Smooth muscle cell (in vitro differentiated cells): ENCODE measurements around the gene UBTF. TPM values are rescaled to one million over a fixed set of nuclear protein-coding genes. Genes with fewer than 3 reads are reported as not detected.

Experiments
- DNase-seq: peaks from one replicate; lab custom pipeline; 2025; ENCODE audit not compliant: unreplicated experiment; lab: John Stamatoyannopoulos, UW
- H2AFZ ChIP-seq: fragments of 200-600 bp; sonication (generic); 2 replicates; pipeline ENCODE4 v1.6.0; 2016; ENCODE audit warnings: antibody characterized with exemption, low read depth, mild to moderate bottlenecking
- H3F3A ChIP-seq: fragments of 200-600 bp; sonication (generic); 2 replicates; pipeline ENCODE4 v1.6.0; 2017; ENCODE audit warnings: antibody characterized with exemption, low read depth
- H3K27ac ChIP-seq: fragments of 200-600 bp; sonication (generic); 2 replicates; pipeline ENCODE4 v1.5.1; 2016; ENCODE audit warnings: low read depth, mild to moderate bottlenecking
- H3K27me3 ChIP-seq: fragments of 200-600 bp; sonication (generic); 2 replicates; pipeline ENCODE4 v1.6.1; 2016; ENCODE audit warnings: low read depth, mild to moderate bottlenecking
- H3K36me3 ChIP-seq: fragments of 200-600 bp; sonication (generic); 2 replicates; pipeline ENCODE4 v1.5.1; 2016; ENCODE audit warnings: low read depth
- H3K4me1 ChIP-seq: fragments of 200-600 bp; sonication (generic); 2 replicates; pipeline ENCODE4 v1.5.1; 2016; ENCODE audit warnings: low read depth
- H3K4me2 ChIP-seq: fragments of 200-600 bp; sonication (generic); 2 replicates; pipeline ENCODE4 v1.6.0; 2016; ENCODE audit warnings: mild to moderate bottlenecking
- H3K4me3 ChIP-seq: fragments of 200-600 bp; sonication (generic); 2 replicates; pipeline ENCODE4 v1.5.1; 2016; ENCODE audit warnings: mild to moderate bottlenecking
- H3K79me2 ChIP-seq: fragments of 200-600 bp; sonication (generic); 2 replicates; pipeline ENCODE4 v1.6.0; 2016; ENCODE audit warnings: low read depth, mild to moderate bottlenecking
- H3K9ac ChIP-seq: fragments of 200-600 bp; sonication (generic); 2 replicates; pipeline ENCODE4 v1.6.0; 2016; ENCODE audit warnings: low read depth
- H3K9me3 ChIP-seq: fragments of 200-600 bp; sonication (generic); replicated peaks from 2 replicates; pipeline ENCODE4 v1.5.1; 2016; ENCODE audit warnings: low read depth
- H4K20me1 ChIP-seq: fragments of 200-600 bp; sonication (generic); 2 replicates; pipeline ENCODE4 v1.6.0; 2016; ENCODE audit warnings: low read depth
- CTCF ChIP-seq: fragments of 200-600 bp; sonication (generic); IDR thresholded peaks from 2 replicates; pipeline ENCODE4 v1.5.1; 2017; ENCODE audit warnings: borderline replicate concordance, mild to moderate bottlenecking, antibody characterized with exemption; ENCODE audit not compliant: insufficient read depth, poor library complexity, severe bottlenecking
- whole genome bisulfite sequencing: methylation state at CpG from one replicate; pipeline ENCODE4 v1.1.7; 2016; ENCODE audit warnings: low lambda C conversion rate; 5-methylcytosine and 5-hydroxymethylcytosine counted together
- polyA plus RNA-seq: library from polyadenylated mRNA; unstranded; fragments of >200 nt; fragmentation: Nextera tagmentation; extraction: Ambion mirVana; gene quantifications from 2 replicates; pipeline ENCODE4 v1.2.1, GENCODE V29; 2016
- total RNA-seq: library from RNA; depleted of rRNA; stranded (reverse); fragments of >200 nt; gene quantifications from 2 replicates; pipeline ENCODE4 v1.2.3, GENCODE V29; 2014

Gene UBTF
- total and polyA plus RNA-seq, 2 experiments from 2014 or later = 18.2 to 22.1 TPM

GRCh38 chr17:44183024-44183423, 36.5 kb downstream of the UBTF start:
- no peaks in the 10 kb centered on the region for H3K36me3 ChIP-seq
- 100% methylated on average over 2 of the region's 2 CpGs for WGBS
- no peak for TF ChIP-seq CTCF
- no peak overlapping the region for H3K27ac ChIP-seq
- H3K9me3 ChIP-seq = no peaks in the 10 kb centered on the region
- H3K27me3 ChIP-seq = no peaks in the 10 kb centered on the region
- DNase-seq = no peak
- H3K79me2 ChIP-seq = peaks cover 27% of the 10 kb centered on the region
- no peak overlapping the region for H3K4me3 ChIP-seq
- H3K4me1 ChIP-seq = peaks cover 16% of the 10 kb centered on the region
- H3K9ac ChIP-seq = no peak overlapping the region
- no peak overlapping the region for H2AFZ ChIP-seq
- no peaks in the 10 kb centered on the region for H3F3A ChIP-seq
- H4K20me1 ChIP-seq = peaks cover 7% of the 10 kb centered on the region
- no peak overlapping the region for H3K4me2 ChIP-seq

- Histone ChIP-seq H3K36me3 (no peaks in the 10 kb centered on the region), H3K9me3 (no peaks in the 10 kb centered on the region), H3K79me2 (no peaks in the 10 kb centered on the region), H3K9ac (no peak overlapping the region), H2AFZ (no peak overlapping the region), H3K27ac (no peak overlapping the region), H3F3A (no peaks in the 10 kb centered on the region), H3K4me3 (no peak overlapping the region), H3K27me3 (no peaks in the 10 kb centered on the region), H4K20me1 (no peaks in the 10 kb centered on the region), H3K4me1 (no peaks in the 10 kb centered on the region), H3K4me2 (no peak overlapping the region)
- no peak for TF ChIP-seq CTCF
- WGBS = 97% methylated on average over 14 of the region's 14 CpGs
- no peak for DNase-seq
These were observed 41.3 kb downstream of the UBTF start for GRCh38 chr17:44178133-44178532.

GRCh38 chr17:44177640-44178039, 41.8 kb downstream of the UBTF start:
- no peaks in the 10 kb centered on the region for H4K20me1 ChIP-seq
- no peak overlapping the region for H2AFZ ChIP-seq
- no peaks in the 10 kb centered on the region for H3K4me1 ChIP-seq
- no peaks in the 10 kb centered on the region for H3K79me2 ChIP-seq
- TF ChIP-seq CTCF = no peak
- no peak overlapping the region for H3K4me2 ChIP-seq
- no peaks in the 10 kb centered on the region for H3K9me3 ChIP-seq
- no peak overlapping the region for H3K4me3 ChIP-seq
- no peaks in the 10 kb centered on the region for H3K27me3 ChIP-seq
- H3K36me3 ChIP-seq = no peaks in the 10 kb centered on the region
- no peaks in the 10 kb centered on the region for H3F3A ChIP-seq
- no peak for DNase-seq
- WGBS = 98% methylated on average over 4 of the region's 4 CpGs
- no peak overlapping the region for H3K9ac ChIP-seq
- no peak overlapping the region for H3K27ac ChIP-seq

GRCh38 chr17:44176671-44177501, 42.6 kb downstream of the UBTF start:
- WGBS = 98% methylated on average over 54 of the region's 54 CpGs
- H3F3A ChIP-seq = no peaks in the 10 kb centered on the region
- no peak for DNase-seq
- H3K4me1 ChIP-seq = no peaks in the 10 kb centered on the region
- no peaks in the 10 kb centered on the region for H3K79me2 ChIP-seq
- H3K27me3 ChIP-seq = no peaks in the 10 kb centered on the region
- H3K9me3 ChIP-seq = no peaks in the 10 kb centered on the region
- H3K4me2 ChIP-seq = no peak overlapping the region
- no peak overlapping the region for H2AFZ ChIP-seq
- no peak for TF ChIP-seq CTCF
- H3K9ac ChIP-seq = no peak overlapping the region
- H3K36me3 ChIP-seq = no peaks in the 10 kb centered on the region
- H3K27ac ChIP-seq = no peak overlapping the region
- no peaks in the 10 kb centered on the region for H4K20me1 ChIP-seq
- no peak overlapping the region for H3K4me3 ChIP-seq
